ENCODE measurements around the gene LRRC9.
A peak's percentile ranks its signal among the peaks of the same experiment; 100 is the strongest.
"Not testable (repeated sequence)": the region's sequence is repeated elsewhere in the genome, so short reads cannot be mapped to it uniquely, and the experiment has no call there.

The LRRC9 gene

GRCh38 chr14:60067882-60068281, 147.9 kb downstream of the LRRC9 start:
- DNase-seq: no peak

DNA sequence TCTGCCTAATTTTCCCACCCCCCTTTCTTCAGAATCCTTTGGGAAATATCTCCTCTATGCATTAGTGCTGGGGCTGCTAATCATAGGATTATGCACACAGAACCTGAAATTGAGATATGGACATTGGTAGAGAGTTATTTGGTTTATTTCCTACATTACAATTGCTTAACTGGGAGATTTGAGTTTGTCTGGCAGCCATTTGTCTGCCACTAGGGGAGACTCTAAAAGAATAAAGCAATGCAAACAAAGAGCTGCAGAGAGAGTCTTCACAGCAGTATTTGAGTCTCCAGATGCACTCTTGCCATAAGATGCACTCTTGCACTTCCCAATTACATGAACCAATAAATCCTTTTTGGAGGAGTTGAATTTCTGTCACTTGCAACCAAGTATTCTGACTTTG, 159.8 kb downstream of the LRRC9 start:
- DNase-seq: no peak

- DNase-seq: no peak
These were observed 165.1 kb downstream of the LRRC9 start for GRCh38 chr14:60085085-60085484.

- DNase-seq: no peak
These were observed 165.7 kb downstream of the LRRC9 start for GRCh38 chr14:60085693-60086092.

GRCh38 chr14:60087668-60088067, 167.7 kb downstream of the LRRC9 start:
- no peak for DNase-seq

- DNase-seq: no peak
These were observed 169.3 kb downstream of the LRRC9 start for GRCh38 chr14:60089221-60089620.

DNA sequence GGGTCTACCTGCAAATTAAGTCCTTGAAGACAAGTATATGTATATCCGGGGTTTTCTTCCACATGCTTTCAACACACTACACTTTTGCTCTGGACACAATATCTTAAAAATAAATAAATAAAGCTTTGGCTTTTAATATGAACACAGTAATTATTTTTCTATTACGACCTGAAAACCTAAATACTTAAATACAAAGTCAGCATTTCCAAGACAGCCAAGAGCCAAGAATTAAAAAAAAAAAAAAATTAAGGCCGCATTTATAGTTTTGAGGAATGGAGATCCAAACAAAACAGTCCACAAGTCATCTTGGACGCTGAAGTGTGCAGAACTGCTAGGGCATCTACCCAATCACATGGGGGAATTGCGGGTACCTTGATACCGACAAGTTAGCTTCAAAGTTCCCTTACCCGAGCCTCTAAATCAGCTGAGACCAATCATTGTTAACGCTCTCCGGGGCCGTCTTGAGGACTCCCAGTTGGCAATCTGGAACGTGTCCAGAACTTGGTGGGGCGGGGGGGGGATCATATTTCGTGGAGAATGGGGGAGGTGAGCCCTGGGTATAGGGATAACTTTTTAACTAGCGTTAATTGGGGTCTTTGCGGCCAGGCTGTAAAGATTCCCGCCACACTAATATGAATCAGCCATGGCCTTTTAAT, 171.0 kb downstream of the LRRC9 start:
- DNase-seq: peak; percentile 51 to 52

DNA sequence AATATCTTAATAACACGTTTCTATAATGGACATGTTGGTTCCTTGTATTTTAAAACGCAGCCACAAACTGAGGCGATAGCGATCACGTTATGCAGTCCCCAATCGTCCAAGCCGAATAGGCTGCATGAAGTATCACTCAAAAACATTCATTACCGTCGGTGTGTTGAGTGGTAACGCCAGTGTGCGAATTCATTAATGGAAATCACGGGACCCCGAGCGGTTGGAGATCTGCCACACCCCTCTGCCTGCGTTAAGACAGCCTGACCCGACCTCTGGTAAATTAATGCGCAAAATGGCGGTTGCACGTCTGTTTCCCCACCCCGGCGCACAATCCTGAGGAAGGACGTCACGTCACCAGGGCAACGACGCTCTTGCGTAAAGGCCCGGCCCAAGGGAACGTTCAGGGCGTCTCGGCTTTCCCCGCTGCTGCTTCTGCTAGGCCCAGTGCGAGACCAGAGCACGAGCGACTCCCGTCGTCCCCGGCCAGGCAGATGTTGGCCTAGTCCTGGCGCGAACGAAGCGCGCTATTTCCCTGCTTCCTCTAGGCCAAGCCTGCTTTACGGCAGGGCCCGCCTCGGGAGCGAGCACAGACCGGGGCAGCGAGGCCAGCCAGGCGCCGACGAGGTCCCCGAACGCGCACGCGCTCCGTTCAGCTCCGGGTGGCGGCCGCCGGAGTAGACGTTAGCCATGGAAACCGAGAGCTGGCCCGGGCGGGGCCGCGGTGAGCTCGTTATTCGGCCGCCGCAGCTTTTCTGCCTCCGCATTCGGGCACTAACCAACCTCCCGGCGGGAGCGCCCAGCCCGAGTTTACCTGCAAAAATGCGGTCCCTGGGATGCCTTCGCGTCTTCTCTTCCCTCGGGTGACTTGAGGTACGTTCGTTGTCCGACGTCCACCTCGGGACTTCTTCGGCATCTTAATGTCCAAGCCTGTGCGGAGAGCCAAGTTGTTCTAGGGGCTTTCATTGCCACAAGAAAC, 171.9 kb downstream of the LRRC9 start, which contains the start of gene PCNX4:
PCNX4 (plus strand) TSS at position 374 of the 976 bp plus-strand sequence. CDS start 15,716 bp downstream, outside the sequence.
- DNase-seq: peak; percentile 99

DNA sequence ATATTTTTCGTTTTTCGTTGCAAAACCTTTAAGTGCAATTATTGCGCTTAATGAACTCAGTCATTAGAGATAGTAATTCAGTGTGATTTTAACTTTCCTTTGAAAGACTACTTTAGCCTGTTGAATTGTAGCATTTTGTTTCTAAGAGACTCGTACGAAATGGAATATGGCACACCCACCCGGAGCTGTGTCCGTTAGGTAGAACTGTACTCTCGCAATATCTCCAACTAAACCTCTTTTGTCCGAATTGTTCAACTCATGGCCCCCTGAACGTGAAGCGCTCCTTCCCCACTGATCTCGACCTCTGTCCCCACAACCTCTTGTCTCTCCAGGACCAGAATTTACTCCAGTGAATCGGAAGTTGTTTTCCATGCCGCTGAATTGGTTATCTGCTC, 172.6 kb downstream of the LRRC9 start:
- DNase-seq: peak; percentile 20 to 40

GRCh38 chr14:60093080-60093479, 173.1 kb downstream of the LRRC9 start:
- no peak for DNase-seq

- peak; percentile 3 to 16 for DNase-seq
These were observed 173.7 kb downstream of the LRRC9 start for GRCh38 chr14:60093606-60094005.

DNA sequence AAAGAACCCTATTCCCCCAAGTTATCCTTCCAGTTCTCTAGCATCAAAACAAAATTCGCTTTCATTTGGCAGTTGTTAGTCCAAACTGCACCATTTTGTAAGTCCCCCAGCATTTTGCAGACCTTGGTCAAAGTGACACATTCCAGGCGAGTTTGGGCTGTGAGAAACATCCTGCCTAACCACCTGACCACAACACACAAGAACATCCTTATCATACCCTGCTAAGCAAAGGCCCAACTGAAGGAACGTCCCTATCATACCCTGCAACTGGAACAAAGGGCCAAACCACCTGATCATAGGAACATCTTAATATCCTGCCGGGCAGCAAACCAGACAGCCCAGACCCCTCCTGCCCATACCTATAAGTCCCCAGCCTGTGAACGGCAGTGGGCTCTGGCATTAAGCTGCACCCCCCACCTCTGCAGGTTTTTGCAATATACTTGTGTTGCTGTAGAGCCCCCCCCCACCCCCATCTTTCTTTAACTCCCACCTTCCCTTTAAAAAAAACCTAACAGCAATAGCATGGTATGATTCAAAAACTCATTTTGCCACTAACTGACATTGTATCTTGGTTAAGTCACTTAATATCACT, 174.5 kb downstream of the LRRC9 start:
- peak; percentile 13 to 31 for DNase-seq

GRCh38 chr14:60095231-60095630, 175.3 kb downstream of the LRRC9 start:
- no peak for DNase-seq

DNA sequence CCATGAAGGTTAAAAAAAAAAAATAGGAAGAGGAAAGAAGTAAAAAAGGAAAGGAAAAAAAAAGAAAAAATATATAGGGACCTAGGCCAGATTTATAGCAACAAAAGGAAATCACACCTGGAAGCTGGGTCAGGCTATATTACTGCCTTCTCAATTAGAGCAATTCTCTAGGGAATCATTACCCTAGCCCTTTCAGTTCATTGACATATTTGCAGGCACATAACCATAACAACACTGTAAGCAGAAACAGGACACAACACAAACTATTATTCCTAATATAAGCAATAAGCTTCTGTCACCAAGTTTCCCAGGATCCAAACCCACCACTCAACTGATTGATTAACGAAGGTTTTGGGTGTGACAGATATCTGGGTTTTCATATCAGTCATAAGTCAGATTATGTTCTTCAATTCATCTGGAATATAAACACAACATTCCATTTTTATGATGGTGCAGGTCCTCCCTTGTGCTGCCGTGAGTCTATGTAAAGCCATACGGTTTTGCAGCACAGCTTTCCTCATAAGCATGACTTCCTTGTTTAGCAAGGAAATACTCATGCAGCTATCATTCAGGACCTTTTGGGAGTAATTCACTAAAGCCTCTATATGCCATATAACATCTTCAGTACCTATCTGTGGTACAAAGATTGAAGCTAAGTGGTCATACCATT, 176.0 kb downstream of the LRRC9 start:
- peak in 1 of 2 experiments; percentile 3 for DNase-seq

- no peak for DNase-seq
These were observed 178.0 kb downstream of the LRRC9 start for GRCh38 chr14:60097974-60098373.

DNA sequence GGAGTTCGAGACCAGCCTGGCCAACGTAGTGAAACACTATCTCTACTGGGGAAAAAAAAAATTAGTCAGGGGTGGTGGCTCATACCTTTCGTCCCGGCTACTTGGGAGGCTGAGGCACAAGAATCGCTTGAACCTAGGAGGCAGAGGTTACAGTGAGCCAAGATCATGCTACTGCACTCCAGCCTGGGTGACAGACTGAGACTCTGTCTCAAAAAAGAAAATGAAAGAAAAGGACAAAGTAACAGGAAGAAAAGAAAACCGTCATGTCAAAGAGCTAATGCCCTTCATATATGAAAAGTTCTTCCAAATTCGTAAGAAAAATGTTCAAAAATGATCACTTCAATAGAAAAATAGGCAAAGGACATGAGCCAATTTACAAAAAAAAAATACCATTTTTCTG, 179.9 kb downstream of the LRRC9 start:
- not testable (repeated sequence) for DNase-seq

DNA sequence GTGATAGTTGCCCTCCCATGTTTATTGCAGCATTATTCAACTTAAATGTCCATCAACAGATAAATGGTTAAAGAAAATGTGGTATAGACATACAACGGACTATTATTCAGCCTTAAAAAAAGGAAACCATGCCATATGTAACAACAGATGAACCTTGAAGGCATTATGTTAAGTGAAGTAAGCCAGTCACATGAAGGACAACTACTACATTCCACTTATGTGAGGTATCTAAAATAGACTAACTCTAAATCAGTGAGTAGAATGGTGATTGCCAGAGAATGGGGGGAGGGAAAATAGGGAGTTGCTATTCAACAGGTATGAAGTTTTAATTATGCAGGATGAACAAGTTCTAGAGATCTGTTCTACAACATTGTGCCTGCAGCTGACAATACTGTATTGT, 181.8 kb downstream of the LRRC9 start:
- DNase-seq: no peak

GRCh38 chr14:60102389-60102788, 182.4 kb downstream of the LRRC9 start:
- DNase-seq: no peak

GRCh38 chr14:60106339-60106738, 186.4 kb downstream of the LRRC9 start:
- no peak for DNase-seq

DNA sequence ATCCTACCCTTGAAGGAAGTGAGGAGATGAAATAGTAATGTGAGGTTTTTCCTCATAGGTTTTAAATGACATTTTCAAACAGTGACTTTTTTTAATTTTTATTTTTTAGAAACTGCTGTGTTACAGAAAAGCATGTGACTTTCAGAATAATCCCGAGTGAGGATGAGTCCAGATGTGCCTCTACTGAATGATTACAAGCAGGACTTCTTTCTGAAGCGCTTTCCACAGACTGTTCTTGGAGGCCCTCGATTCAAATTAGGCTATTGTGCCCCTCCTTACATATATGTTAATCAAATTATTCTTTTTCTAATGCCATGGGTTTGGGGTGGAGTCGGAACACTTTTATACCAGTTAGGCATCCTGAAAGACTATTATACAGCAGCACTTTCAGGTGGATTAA, 187.5 kb downstream of the LRRC9 start:
- DNase-seq: no peak

DNA sequence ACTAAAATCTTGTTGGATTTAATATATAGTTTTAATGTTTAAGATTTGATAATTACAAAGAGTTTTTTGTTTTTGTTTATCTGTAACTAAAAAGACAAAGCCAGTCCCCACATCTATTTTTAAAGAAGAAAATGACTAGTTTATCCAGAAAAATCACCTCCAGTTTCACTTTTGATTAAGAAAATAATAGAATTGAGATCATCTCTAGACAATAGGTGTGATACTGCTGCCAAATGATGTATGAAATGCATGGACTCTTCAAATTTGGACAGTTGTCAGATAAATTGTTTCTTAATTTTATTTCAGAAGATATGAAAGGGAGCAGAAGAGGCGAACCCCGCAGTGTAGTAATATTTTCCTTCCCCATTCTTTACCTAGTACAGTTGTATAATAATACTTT, 191.8 kb downstream of the LRRC9 start:
- no peak for DNase-seq

All from NCI-H526 (cell line).